ENCODE data around the gene ANKRD13D. TPM values are rescaled to one million over a fixed set of nuclear protein-coding genes. Genes with fewer than 3 reads are reported as not detected.

Gene ANKRD13D
- total and polyA plus RNA-seq, 2 experiments from 2014 or later = 20.3 to 30.8 TPM

DNA sequence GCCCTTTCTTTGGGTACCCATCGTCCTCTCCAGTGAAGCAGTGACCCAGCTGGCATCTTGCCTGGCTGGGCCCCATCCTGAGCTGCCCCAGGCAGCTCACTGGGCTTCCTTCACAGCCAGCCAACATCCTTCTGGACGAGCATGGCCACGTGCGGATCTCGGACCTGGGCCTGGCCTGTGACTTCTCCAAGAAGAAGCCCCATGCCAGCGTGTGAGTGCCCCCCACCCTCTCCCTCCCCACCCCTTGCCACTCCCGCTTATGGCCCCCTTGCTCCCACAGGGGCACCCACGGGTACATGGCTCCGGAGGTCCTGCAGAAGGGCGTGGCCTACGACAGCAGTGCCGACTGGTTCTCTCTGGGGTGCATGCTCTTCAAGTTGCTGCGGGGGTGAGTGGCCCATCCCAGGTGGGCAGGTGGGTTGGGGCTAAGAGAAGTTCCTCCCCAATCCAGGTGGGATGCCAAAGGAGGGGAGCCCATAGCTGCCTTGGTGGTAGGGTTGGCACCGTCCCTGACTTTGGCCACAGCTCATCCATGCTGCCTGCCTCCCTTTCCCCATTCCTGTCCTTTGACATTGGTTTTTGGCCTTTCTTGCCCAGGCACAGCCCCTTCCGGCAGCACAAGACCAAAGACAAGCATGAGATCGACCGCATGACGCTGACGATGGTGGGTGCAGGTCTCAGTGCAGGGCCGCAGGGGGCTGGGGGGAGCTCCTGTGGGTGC lies 6.8 kb upstream of the ANKRD13D start:
- Histone ChIP-seq H4K20me1 (replicated peaks; ENCODE audit: insufficient read depth) (no peaks in the 10 kb centered on the region; the same call in 1 of the 2 replicates), H3K79me2 (replicated peaks; ENCODE audit: insufficient read depth) (no peaks in the 10 kb centered on the region), H2AFZ (no peak overlapping the region), H3K36me3 (ENCODE audit: insufficient read depth) (peaks cover 7% of the 10 kb centered on the region), H3K9me2 (ENCODE audit: insufficient read depth) (no peaks in the 10 kb centered on the region), H3F3A (replicated peaks; ENCODE audit: low read depth) (peaks cover 2% of the 10 kb centered on the region; the same call in 1 of the 2 replicates), H3K4me1 (ENCODE audit: insufficient read depth) (peaks cover 3% of the 10 kb centered on the region), H3K27ac (ENCODE audit: low read depth) (no peak overlapping the region), H3K4me3 (no peak overlapping the region), H3K4me2 (no peak overlapping the region), H3K27me3 (ENCODE audit: insufficient read depth) (no peaks in the 10 kb centered on the region)
- Mint-ChIP-seq H3K9me3 (no peaks in the 10 kb centered on the region), H3K4me3 (no peak overlapping the region), H3K4me1 (peaks cover 10% of the 10 kb centered on the region), H3K27ac (no peak overlapping the region), H3K27me3 (ENCODE audit: insufficient read depth, low read depth, poor library complexity) (peaks cover 4% of the 10 kb centered on the region), H3K36me3 (ENCODE audit: low read depth) (peaks cover 34% of the 10 kb centered on the region)
- ATAC-seq = no peak
- DNase-seq (ENCODE audit: low spot score) = no peak
- TF ChIP-seq STAT1 (IDR thresholded peaks at IDR 0.05; ENCODE audit: unreplicated experiment) (no peak), NANOG (IDR thresholded peaks at IDR 0.05; ENCODE audit: borderline replicate concordance) (no peak), ZNF114 (CRISPR knock-in tag; IDR thresholded peaks at IDR 0.05) (no peak), CREB1 (CRISPR knock-in tag; IDR thresholded peaks at IDR 0.05; ENCODE audit: low read depth) (no peak), JUNB (IDR thresholded peaks at IDR 0.05; ENCODE audit: unreplicated experiment) (no peak), EZH2phosphoT487 (IDR thresholded peaks at IDR 0.05; ENCODE audit: unreplicated experiment) (no peak), ZNF331 (CRISPR knock-in tag; IDR thresholded peaks at IDR 0.05; ENCODE audit: low read depth) (no peak), EZH2 (IDR thresholded peaks at IDR 0.05; ENCODE audit: low read depth, unreplicated experiment) (no peak), POLR2AphosphoS5 (IDR thresholded peaks at IDR 0.05; ENCODE audit: low read depth) (no peak)
- TF ChIP-seq, protein P1, sequence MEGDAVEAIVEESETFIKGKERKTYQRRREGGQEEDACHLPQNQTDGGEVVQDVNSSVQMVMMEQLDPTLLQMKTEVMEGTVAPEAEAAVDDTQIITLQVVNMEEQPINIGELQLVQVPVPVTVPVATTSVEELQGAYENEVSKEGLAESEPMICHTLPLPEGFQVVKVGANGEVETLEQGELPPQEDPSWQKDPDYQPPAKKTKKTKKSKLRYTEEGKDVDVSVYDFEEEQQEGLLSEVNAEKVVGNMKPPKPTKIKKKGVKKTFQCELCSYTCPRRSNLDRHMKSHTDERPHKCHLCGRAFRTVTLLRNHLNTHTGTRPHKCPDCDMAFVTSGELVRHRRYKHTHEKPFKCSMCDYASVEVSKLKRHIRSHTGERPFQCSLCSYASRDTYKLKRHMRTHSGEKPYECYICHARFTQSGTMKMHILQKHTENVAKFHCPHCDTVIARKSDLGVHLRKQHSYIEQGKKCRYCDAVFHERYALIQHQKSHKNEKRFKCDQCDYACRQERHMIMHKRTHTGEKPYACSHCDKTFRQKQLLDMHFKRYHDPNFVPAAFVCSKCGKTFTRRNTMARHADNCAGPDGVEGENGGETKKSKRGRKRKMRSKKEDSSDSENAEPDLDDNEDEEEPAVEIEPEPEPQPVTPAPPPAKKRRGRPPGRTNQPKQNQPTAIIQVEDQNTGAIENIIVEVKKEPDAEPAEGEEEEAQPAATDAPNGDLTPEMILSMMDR (conservative IDR thresholded peaks at IDR 0.05; ENCODE audit: low read depth in 2 of 2) = no peak
- TF ChIP-seq, protein P2, sequence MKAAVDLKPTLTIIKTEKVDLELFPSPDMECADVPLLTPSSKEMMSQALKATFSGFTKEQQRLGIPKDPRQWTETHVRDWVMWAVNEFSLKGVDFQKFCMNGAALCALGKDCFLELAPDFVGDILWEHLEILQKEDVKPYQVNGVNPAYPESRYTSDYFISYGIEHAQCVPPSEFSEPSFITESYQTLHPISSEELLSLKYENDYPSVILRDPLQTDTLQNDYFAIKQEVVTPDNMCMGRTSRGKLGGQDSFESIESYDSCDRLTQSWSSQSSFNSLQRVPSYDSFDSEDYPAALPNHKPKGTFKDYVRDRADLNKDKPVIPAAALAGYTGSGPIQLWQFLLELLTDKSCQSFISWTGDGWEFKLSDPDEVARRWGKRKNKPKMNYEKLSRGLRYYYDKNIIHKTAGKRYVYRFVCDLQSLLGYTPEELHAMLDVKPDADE (IDR thresholded peaks at IDR 0.05) = no peak
- TF ChIP-seq, protein P3, sequence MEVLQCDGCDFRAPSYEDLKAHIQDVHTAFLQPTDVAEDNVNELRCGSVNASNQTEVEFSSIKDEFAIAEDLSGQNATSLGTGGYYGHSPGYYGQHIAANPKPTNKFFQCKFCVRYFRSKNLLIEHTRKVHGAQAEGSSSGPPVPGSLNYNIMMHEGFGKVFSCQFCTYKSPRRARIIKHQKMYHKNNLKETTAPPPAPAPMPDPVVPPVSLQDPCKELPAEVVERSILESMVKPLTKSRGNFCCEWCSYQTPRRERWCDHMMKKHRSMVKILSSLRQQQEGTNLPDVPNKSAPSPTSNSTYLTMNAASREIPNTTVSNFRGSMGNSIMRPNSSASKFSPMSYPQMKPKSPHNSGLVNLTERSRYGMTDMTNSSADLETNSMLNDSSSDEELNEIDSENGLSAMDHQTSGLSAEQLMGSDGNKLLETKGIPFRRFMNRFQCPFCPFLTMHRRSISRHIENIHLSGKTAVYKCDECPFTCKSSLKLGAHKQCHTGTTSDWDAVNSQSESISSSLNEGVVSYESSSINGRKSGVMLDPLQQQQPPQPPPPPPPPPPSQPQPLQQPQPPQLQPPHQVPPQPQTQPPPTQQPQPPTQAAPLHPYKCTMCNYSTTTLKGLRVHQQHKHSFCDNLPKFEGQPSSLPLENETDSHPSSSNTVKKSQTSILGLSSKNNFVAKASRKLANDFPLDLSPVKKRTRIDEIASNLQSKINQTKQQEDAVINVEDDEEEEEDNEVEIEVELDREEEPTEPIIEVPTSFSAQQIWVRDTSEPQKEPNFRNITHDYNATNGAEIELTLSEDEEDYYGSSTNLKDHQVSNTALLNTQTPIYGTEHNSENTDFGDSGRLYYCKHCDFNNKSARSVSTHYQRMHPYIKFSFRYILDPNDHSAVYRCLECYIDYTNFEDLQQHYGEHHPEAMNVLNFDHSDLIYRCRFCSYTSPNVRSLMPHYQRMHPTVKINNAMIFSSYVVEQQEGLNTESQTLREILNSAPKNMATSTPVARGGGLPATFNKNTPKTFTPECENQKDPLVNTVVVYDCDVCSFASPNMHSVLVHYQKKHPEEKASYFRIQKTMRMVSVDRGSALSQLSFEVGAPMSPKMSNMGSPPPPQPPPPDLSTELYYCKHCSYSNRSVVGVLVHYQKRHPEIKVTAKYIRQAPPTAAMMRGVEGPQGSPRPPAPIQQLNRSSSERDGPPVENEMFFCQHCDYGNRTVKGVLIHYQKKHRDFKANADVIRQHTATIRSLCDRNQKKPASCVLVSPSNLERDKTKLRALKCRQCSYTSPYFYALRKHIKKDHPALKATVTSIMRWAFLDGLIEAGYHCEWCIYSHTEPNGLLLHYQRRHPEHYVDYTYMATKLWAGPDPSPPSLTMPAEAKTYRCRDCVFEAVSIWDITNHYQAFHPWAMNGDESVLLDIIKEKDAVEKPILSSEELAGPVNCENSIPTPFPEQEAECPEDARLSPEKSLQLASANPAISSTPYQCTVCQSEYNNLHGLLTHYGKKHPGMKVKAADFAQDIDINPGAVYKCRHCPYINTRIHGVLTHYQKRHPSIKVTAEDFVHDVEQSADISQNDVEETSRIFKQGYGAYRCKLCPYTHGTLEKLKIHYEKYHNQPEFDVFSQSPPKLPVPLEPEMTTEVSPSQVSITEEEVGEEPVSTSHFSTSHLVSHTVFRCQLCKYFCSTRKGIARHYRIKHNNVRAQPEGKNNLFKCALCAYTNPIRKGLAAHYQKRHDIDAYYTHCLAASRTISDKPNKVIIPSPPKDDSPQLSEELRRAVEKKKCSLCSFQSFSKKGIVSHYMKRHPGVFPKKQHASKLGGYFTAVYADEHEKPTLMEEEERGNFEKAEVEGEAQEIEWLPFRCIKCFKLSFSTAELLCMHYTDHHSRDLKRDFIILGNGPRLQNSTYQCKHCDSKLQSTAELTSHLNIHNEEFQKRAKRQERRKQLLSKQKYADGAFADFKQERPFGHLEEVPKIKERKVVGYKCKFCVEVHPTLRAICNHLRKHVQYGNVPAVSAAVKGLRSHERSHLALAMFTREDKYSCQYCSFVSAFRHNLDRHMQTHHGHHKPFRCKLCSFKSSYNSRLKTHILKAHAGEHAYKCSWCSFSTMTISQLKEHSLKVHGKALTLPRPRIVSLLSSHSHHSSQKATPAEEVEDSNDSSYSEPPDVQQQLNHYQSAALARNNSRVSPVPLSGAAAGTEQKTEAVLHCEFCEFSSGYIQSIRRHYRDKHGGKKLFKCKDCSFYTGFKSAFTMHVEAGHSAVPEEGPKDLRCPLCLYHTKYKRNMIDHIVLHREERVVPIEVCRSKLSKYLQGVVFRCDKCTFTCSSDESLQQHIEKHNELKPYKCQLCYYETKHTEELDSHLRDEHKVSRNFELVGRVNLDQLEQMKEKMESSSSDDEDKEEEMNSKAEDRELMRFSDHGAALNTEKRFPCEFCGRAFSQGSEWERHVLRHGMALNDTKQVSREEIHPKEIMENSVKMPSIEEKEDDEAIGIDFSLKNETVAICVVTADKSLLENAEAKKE (CRISPR knock-in tag; IDR thresholded peaks at IDR 0.05) = no peak
- TF ChIP-seq, protein P4, sequence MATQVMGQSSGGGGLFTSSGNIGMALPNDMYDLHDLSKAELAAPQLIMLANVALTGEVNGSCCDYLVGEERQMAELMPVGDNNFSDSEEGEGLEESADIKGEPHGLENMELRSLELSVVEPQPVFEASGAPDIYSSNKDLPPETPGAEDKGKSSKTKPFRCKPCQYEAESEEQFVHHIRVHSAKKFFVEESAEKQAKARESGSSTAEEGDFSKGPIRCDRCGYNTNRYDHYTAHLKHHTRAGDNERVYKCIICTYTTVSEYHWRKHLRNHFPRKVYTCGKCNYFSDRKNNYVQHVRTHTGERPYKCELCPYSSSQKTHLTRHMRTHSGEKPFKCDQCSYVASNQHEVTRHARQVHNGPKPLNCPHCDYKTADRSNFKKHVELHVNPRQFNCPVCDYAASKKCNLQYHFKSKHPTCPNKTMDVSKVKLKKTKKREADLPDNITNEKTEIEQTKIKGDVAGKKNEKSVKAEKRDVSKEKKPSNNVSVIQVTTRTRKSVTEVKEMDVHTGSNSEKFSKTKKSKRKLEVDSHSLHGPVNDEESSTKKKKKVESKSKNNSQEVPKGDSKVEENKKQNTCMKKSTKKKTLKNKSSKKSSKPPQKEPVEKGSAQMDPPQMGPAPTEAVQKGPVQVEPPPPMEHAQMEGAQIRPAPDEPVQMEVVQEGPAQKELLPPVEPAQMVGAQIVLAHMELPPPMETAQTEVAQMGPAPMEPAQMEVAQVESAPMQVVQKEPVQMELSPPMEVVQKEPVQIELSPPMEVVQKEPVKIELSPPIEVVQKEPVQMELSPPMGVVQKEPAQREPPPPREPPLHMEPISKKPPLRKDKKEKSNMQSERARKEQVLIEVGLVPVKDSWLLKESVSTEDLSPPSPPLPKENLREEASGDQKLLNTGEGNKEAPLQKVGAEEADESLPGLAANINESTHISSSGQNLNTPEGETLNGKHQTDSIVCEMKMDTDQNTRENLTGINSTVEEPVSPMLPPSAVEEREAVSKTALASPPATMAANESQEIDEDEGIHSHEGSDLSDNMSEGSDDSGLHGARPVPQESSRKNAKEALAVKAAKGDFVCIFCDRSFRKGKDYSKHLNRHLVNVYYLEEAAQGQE (IDR thresholded peaks at IDR 0.05; ENCODE audit: unreplicated experiment) = no peak
